Breast epithelium (tissue), 4 donors: Measurements from ENCODE around the gene SNRPE. TPM values are rescaled to one million over a fixed set of nuclear protein-coding genes. Genes with fewer than 3 reads are reported as not detected.
"Not testable (repeated sequence)": the region's sequence is repeated elsewhere in the genome, so short reads cannot be mapped to it uniquely, and the experiment has no call there.

Experiments
- DNase-seq, 2 donors: peaks; one replicate each; pipeline ENCODE4 v3.0.0-alpha.2; 2019; ENCODE audit warnings: low spot score in 2 of 2
- H3K27ac ChIP-seq, 2 donors: fragments of 200-600 bp; sonication (generic) in 1 of 2; one replicate each; pipeline ENCODE4 v1.5.1; 2016 to 2019; ENCODE audit warnings: mild to moderate bottlenecking in 1 of 2
- H3K27me3 ChIP-seq, 2 donors: fragments of 200-600 bp; sonication (generic) in 1 of 2; one replicate each; pipeline versions ENCODE4 v1.5.1 to v1.6.0; 2017 to 2019; ENCODE audit warnings: control low read depth in 1 of 2, mild to moderate bottlenecking in 1 of 2
- H3K36me3 ChIP-seq: fragments of 200-600 bp; one replicate; pipeline ENCODE4 v1.5.1; 2019
- H3K4me1 ChIP-seq, 2 donors: fragments of 200-600 bp; sonication (generic); one replicate each; pipeline ENCODE4 v1.5.1; 2016 to 2019; ENCODE audit warnings: control low read depth in 1 of 2
- H3K4me3 ChIP-seq, 3 donors: fragments of 200-600 bp; sonication (generic); 1 replicate in 2 of 3; 2 replicates in 1 of 3; pipeline ENCODE4 v1.5.1; 2016 to 2019; ENCODE audit warnings: mild to moderate bottlenecking in 3 of 3, moderate library complexity in 2 of 3
- H3K9me3 ChIP-seq, 2 donors: fragments of 200-600 bp; sonication (generic) in 1 of 2; one replicate each; pipeline ENCODE4 v1.5.1; 2016 to 2019; ENCODE audit warnings: control low read depth in 1 of 2
- CTCF ChIP-seq, 3 donors: fragments of 450-650 bp; IDR thresholded peaks; one replicate each; pipeline ENCODE4 v1.5.1; 2016 to 2017; ENCODE audit warnings: antibody characterized with exemption in 3 of 3, mild to moderate bottlenecking in 3 of 3, moderate library complexity in 3 of 3
- POLR2A ChIP-seq: fragments of 450-650 bp; IDR thresholded peaks from one replicate; pipeline ENCODE4 v1.6.1; 2016; ENCODE audit warnings: antibody characterized with exemption, mild to moderate bottlenecking, moderate library complexity
- POLR2AphosphoS5 ChIP-seq, 3 donors: sonication (generic); formaldehyde crosslinking; IDR thresholded peaks; one replicate each; pipeline ENCODE4 v1.6.1; 2017; ENCODE audit warnings: antibody characterized with exemption in 3 of 3
- intact Hi-C: fragments of 100-400 bp; cut with DNase I; formaldehyde crosslinking; loops from one replicate; pipeline ENCODE4 v1.15.1; 2023; ENCODE audit warnings: low total_unique reads
- total RNA-seq, 3 donors: library from RNA; depleted of rRNA; stranded (reverse); fragments of >200 nt; gene quantifications; one replicate each; pipeline ENCODE4 v1.1.0, GENCODE V29; 2016

The SNRPE gene
- total RNA-seq, 3 donors from 2014 or later, result 51.8 to 74.9 (median 73.4) TPM

DNA sequence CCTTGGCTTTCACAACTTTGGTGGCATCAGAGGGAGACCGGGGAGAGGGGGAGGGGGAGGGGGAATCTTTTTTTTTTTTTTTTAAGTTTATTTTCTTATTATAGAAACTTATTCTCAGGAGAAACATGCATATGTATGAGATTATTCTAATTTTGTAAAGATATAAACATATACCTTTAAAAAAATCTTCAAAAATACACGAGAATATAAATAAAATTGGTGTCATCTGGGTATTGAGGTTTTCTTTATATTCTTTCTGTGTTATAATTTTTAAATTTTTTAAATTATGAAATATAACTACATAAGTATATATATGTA lies 18.9 kb upstream of the SNRPE start:
- DNase-seq, result no peak
- Histone ChIP-seq H3K36me3 (no peaks in the 10 kb centered on the region), H3K27me3 (no peaks in the 10 kb centered on the region), H3K4me1 (no peaks in the 10 kb centered on the region), H3K9me3 (no peaks in the 10 kb centered on the region), H3K27ac (no peak overlapping the region), H3K4me3 (no peak overlapping the region)
- intact Hi-C loops, result loop anchor here (5.0 kb wide), 1 partner anchor 620 kb away; no protein-coding TSS in a partner anchor
- TF ChIP-seq POLR2A (no peak), POLR2AphosphoS5 (IDR thresholded peaks at IDR 0.05) (no peak), CTCF (IDR thresholded peaks at IDR 0.05) (no peak)

DNA sequence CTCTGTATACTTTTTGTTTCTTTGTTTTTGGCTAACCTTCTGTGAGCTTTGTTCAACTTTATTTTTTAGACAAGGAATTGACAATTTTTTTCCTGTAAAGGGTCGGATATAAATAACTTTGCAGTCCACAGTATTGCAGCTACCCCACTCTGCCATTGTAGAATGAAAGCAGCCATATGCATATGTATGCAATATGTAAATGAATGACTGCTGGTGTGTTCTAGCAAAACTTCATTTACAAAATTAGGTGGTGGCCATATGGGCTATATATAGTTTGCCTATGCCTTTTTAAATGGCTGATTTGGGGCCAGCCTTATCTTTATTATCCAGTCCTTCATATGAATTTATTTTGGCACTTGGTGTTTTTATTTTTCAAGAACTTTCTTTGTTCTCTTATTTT lies 18.0 kb upstream of the SNRPE start:
- intact Hi-C loops, result loop anchor here (5.0 kb wide), 1 partner anchor 621 kb away; no protein-coding TSS in a partner anchor
- H3K36me3 ChIP-seq, result no peaks in the 10 kb centered on the region
- DNase-seq, result no peak
- no peaks in the 10 kb centered on the region for H3K4me1 ChIP-seq
- H3K27ac ChIP-seq, result no peak overlapping the region
- no peak for TF ChIP-seq POLR2A
- no peak for TF ChIP-seq POLR2AphosphoS5 (IDR thresholded peaks at IDR 0.05)
- no peak for TF ChIP-seq CTCF (IDR thresholded peaks at IDR 0.05)
- H3K27me3 ChIP-seq, result no peaks in the 10 kb centered on the region
- H3K9me3 ChIP-seq, result no peaks in the 10 kb centered on the region
- no peak overlapping the region for H3K4me3 ChIP-seq

- DNase-seq, H3K27me3 ChIP-seq, intact Hi-C loops, H3K4me1 ChIP-seq, H3K27ac ChIP-seq, H3K9me3 ChIP-seq, H3K4me3 ChIP-seq: not testable (repeated sequence)
- H3K36me3 ChIP-seq, result peaks cover 17% of the 10 kb centered on the region
Observed at GRCh38 chr1:203853112-203853511, 8.3 kb upstream of the SNRPE start.

GRCh38 chr1:203858055-203858454 lies 3.3 kb upstream of the SNRPE start:
- Histone ChIP-seq H3K27me3 (no peaks in the 10 kb centered on the region), H3K4me3 (no peak overlapping the region), H3K36me3 (no peaks in the 10 kb centered on the region), H3K9me3 (no peaks in the 10 kb centered on the region), H3K4me1 (no peaks in the 10 kb centered on the region), H3K27ac (no peak overlapping the region)
- no peak for TF ChIP-seq POLR2A
- TF ChIP-seq POLR2AphosphoS5 (IDR thresholded peaks at IDR 0.05), result no peak
- TF ChIP-seq CTCF (IDR thresholded peaks at IDR 0.05), result no peak
- DNase-seq, result no peak
- intact Hi-C loops, result no loop called here

GRCh38 chr1:203858975-203859374 lies 2.4 kb upstream of the SNRPE start:
- Histone ChIP-seq H3K4me1 (no peaks in the 10 kb centered on the region), H3K27ac (no peak overlapping the region), H3K36me3 (no peaks in the 10 kb centered on the region), H3K9me3 (no peaks in the 10 kb centered on the region), H3K4me3 (no peak overlapping the region), H3K27me3 (no peaks in the 10 kb centered on the region)
- intact Hi-C loops, result no loop called here
- TF ChIP-seq POLR2AphosphoS5 (IDR thresholded peaks at IDR 0.05), result no peak
- no peak for DNase-seq

DNA sequence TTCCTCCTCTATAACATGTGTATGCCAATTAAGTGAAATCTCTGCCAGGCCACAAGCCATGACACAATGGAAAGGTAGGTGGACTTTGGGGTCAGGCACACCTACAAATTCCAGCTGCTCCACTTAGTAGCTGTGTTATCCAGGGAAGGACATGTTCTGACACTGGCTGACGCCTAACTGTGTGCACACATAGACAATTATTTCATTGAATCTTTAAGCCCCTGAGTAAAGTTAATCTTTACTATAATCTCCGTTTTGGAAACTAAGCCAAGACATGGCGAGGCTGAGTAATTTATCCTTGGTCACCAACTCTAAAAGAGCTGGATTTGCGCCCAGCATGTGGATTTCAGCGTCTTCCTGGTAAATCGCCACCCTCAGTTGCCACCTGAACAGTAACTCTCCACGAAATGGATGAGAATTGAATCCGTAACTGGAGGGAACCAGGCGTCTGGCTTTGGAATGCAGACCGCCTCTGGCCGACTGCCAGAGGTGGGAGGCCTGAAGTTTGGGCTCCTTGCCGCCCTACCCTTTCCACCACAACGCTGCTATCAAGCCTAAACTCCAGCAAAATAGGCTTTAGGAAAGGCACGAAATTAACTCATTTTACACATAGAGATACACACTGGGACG lies 888 bp upstream of the SNRPE start:
- Histone ChIP-seq H3K27me3 (no peaks in the 10 kb centered on the region), H3K4me1 (no peaks in the 10 kb centered on the region), H3K36me3 (peaks cover 3% of the 10 kb centered on the region), H3K27ac (peak overlapping the region; percentile 80 to 87), H3K9me3 (no peaks in the 10 kb centered on the region), H3K4me3 (peak overlapping the region; percentile 92 to 98 (median 97))
- peak in 1 of 2 donors; percentile 87 for DNase-seq
- intact Hi-C loops, result loop anchor here (5.0 to 10.0 kb wide), 2 partner anchors 267 to 504 kb away; no protein-coding TSS in a partner anchor
- TF ChIP-seq CTCF (IDR thresholded peaks at IDR 0.05) (no peak), POLR2A (no peak), POLR2AphosphoS5 (IDR thresholded peaks at IDR 0.05) (peak in 1 of 3 donors; percentile 51)
